HEK293 (cell line): ENCODE data around the gene NOVA2.
A peak's percentile ranks its signal among the peaks of the same experiment; 100 is the strongest.

Experiments used
- BCL11B ChIP-seq: fragments of 450-650 bp; formaldehyde crosslinking; IDR thresholded peaks from 2 replicates; pipeline ENCODE4 v1.5.1; 2016; ENCODE audit warnings: low read depth, missing biosample characterization, missing genetic modification characterization
- EGR2 ChIP-seq: fragments of 450-650 bp; formaldehyde crosslinking; IDR thresholded peaks from 2 replicates; pipeline ENCODE4 v1.5.1; 2016; ENCODE audit warnings: low read depth, missing biosample characterization, missing genetic modification characterization
- GLI2 ChIP-seq: fragments of 450-650 bp; formaldehyde crosslinking; IDR thresholded peaks from 2 replicates; pipeline ENCODE4; 2017; ENCODE audit warnings: missing biosample characterization, missing genetic modification characterization, low read depth, borderline replicate concordance
- GLIS1 ChIP-seq: fragments of 450-650 bp; formaldehyde crosslinking; IDR thresholded peaks from 2 replicates; pipeline ENCODE4 v1.5.1; 2016; ENCODE audit warnings: missing biosample characterization, missing genetic modification characterization
- HOXC10 ChIP-seq: sonication (generic); formaldehyde crosslinking; IDR thresholded peaks from 2 replicates; pipeline ENCODE4 v1.8.1; 2023; ENCODE audit warnings: mild to moderate bottlenecking, missing genetic modification reagents
- KLF7 ChIP-seq: fragments of 450-650 bp; formaldehyde crosslinking; IDR thresholded peaks from 2 replicates; pipeline ENCODE4 v1.5.1; 2016; ENCODE audit warnings: missing biosample characterization, missing genetic modification characterization, borderline replicate concordance
- PBX3 ChIP-seq: sonication (generic); formaldehyde crosslinking; IDR thresholded peaks from 2 replicates; pipeline ENCODE4 v1.8.1; 2022; ENCODE audit warnings: mild to moderate bottlenecking, moderate library complexity, missing genetic modification reagents
- SP7 ChIP-seq: fragments of 450-650 bp; formaldehyde crosslinking; IDR thresholded peaks from 2 replicates; pipeline ENCODE4 v1.5.1; 2016; ENCODE audit warnings: missing biosample characterization, missing genetic modification characterization
- YY1 ChIP-seq: fragments of 450-650 bp; formaldehyde crosslinking; IDR thresholded peaks from 2 replicates; pipeline ENCODE4 v1.5.1; 2018; ENCODE audit warnings: missing biosample characterization, missing genetic modification characterization
- ZNF121 ChIP-seq: fragments of 450-650 bp; formaldehyde crosslinking; IDR thresholded peaks from 2 replicates; pipeline ENCODE4 v1.5.1; 2016; ENCODE audit warnings: missing biosample characterization, missing genetic modification characterization
- ZNF138 ChIP-seq: fragments of 450-650 bp; formaldehyde crosslinking; IDR thresholded peaks from 2 replicates; pipeline ENCODE4 v1.5.1; 2016; ENCODE audit warnings: missing biosample characterization, missing genetic modification characterization, borderline replicate concordance
- ZNF146 ChIP-seq: fragments of 450-650 bp; formaldehyde crosslinking; IDR thresholded peaks from 2 replicates; pipeline ENCODE4 v1.5.1; 2016; ENCODE audit warnings: missing biosample characterization, missing genetic modification characterization
- ZNF155 ChIP-seq: fragments of 450-650 bp; formaldehyde crosslinking; IDR thresholded peaks from 2 replicates; pipeline ENCODE4 v1.5.1; 2016; ENCODE audit warnings: missing biosample characterization, missing genetic modification characterization
- ZNF16 ChIP-seq: fragments of 450-650 bp; formaldehyde crosslinking; IDR thresholded peaks from 2 replicates; pipeline ENCODE4 v1.5.1; 2016; ENCODE audit warnings: low read depth, missing biosample characterization, missing genetic modification characterization
- ZNF184 ChIP-seq: fragments of 450-650 bp; IDR thresholded peaks from 2 replicates; pipeline ENCODE4 v1.5.1; 2018; ENCODE audit warnings: missing biosample characterization, mild to moderate bottlenecking, missing genetic modification characterization
- ZNF19 ChIP-seq: fragments of 450-650 bp; formaldehyde crosslinking; IDR thresholded peaks from 2 replicates; pipeline ENCODE4; 2016; ENCODE audit warnings: missing biosample characterization, missing genetic modification characterization, low read depth
- ZNF214 ChIP-seq: fragments of 450-650 bp; formaldehyde crosslinking; IDR thresholded peaks from 2 replicates; pipeline ENCODE4 v1.5.1; 2017; ENCODE audit warnings: missing biosample characterization, mild to moderate bottlenecking, missing genetic modification characterization, borderline replicate concordance
- ZNF23 ChIP-seq: fragments of 450-650 bp; formaldehyde crosslinking; IDR thresholded peaks from 2 replicates; pipeline ENCODE4 v1.5.1; 2016; ENCODE audit warnings: missing biosample characterization, missing genetic modification characterization, borderline replicate concordance
- ZNF26 ChIP-seq: fragments of 450-650 bp; formaldehyde crosslinking; IDR thresholded peaks from 2 replicates; pipeline ENCODE4 v1.5.1; 2016; ENCODE audit warnings: missing biosample characterization, missing genetic modification characterization
- ZNF544 ChIP-seq: fragments of 450-650 bp; formaldehyde crosslinking; IDR thresholded peaks from 2 replicates; pipeline ENCODE4 v1.5.0; 2017; ENCODE audit warnings: missing biosample characterization, missing genetic modification characterization
- ZNF610 ChIP-seq: fragments of 450-650 bp; formaldehyde crosslinking; IDR thresholded peaks from 2 replicates; pipeline ENCODE4 v1.5.1; 2016; ENCODE audit warnings: missing biosample characterization, missing genetic modification characterization, borderline replicate concordance
- ZNF629 ChIP-seq: fragments of 450-650 bp; formaldehyde crosslinking; IDR thresholded peaks from 2 replicates; pipeline ENCODE4 v1.5.1; 2017; ENCODE audit warnings: missing biosample characterization, missing genetic modification characterization
- ZNF747 ChIP-seq: fragments of 450-650 bp; formaldehyde crosslinking; IDR thresholded peaks from 2 replicates; pipeline ENCODE4 v1.5.1; 2016; ENCODE audit warnings: missing biosample characterization, missing genetic modification characterization
- ZNF76 ChIP-seq: fragments of 450-650 bp; formaldehyde crosslinking; IDR thresholded peaks from 2 replicates; pipeline ENCODE4; 2016; ENCODE audit warnings: low read depth, missing biosample characterization, missing genetic modification characterization, borderline replicate concordance
- ZNF777 ChIP-seq: fragments of 450-650 bp; formaldehyde crosslinking; IDR thresholded peaks from 2 replicates; pipeline ENCODE4 v1.5.1; 2017; ENCODE audit warnings: missing biosample characterization, missing genetic modification characterization, borderline replicate concordance
- ZNF830 ChIP-seq: fragments of 450-650 bp; IDR thresholded peaks from 2 replicates; pipeline ENCODE4 v1.5.0; 2018; ENCODE audit warnings: missing biosample characterization, missing genetic modification characterization, low read depth, mild to moderate bottlenecking, moderate library complexity
- TF ChIP-seq, protein P1 (sequence below): fragments of 450-650 bp; formaldehyde crosslinking; IDR thresholded peaks from 2 replicates; pipeline ENCODE4 v1.5.1; 2016; ENCODE audit warnings: missing biosample characterization, missing genetic modification characterization
- TF ChIP-seq, protein P2 (sequence below): fragments of 450-650 bp; formaldehyde crosslinking; IDR thresholded peaks from 2 replicates; pipeline ENCODE4 v1.5.1; 2016; ENCODE audit warnings: missing biosample characterization, missing genetic modification characterization
- TF ChIP-seq, protein P3 (sequence below): fragments of 450-650 bp; formaldehyde crosslinking; IDR thresholded peaks from 2 replicates; pipeline ENCODE4 v1.5.1; 2016; ENCODE audit warnings: missing biosample characterization, missing genetic modification characterization
- TF ChIP-seq, protein P4 (sequence below): fragments of 450-650 bp; formaldehyde crosslinking; IDR thresholded peaks from 2 replicates; pipeline ENCODE4 v1.5.1; 2016; ENCODE audit warnings: missing biosample characterization, missing genetic modification characterization

The NOVA2 gene

GRCh38 chr19:46009530-46010510 is 36.2 kb upstream of the NOVA2 start (continued):
- TF ChIP-seq ZNF76 (tag by site-specific recombination) (no peak), PBX3 (no peak), ZNF610 (no peak), ZNF777 (tag by site-specific recombination) (no peak), KLF7 (tag by site-specific recombination) (no peak), ZNF23 (tag by site-specific recombination) (no peak), ZNF121 (tag by site-specific recombination) (no peak), ZNF16 (tag by site-specific recombination) (no peak), ZNF19 (tag by site-specific recombination) (no peak), ZNF155 (tag by site-specific recombination) (no peak), ZNF138 (tag by site-specific recombination) (no peak), ZNF26 (tag by site-specific recombination) (no peak), ZNF544 (no peak), EGR2 (tag by site-specific recombination) (no peak), ZNF184 (tag by site-specific recombination) (no peak), ZNF747 (no peak), ZNF146 (tag by site-specific recombination) (no peak), SP7 (tag by site-specific recombination) (peak; percentile 73; the same call in 1 of the 2 replicates), BCL11B (tag by site-specific recombination) (no peak; the same call in 1 of the 2 replicates), ZNF629 (tag by site-specific recombination) (0 out of 2 replicates have a peak, but pooled peaks have one; percentile 30), GLI2 (tag by site-specific recombination) (no peak), YY1 (tag by site-specific recombination) (no peak), HOXC10 (no peak), GLIS1 (tag by site-specific recombination) (peak; percentile 45), ZNF830 (tag by site-specific recombination) (no peak), ZNF214 (tag by site-specific recombination) (no peak)
- TF ChIP-seq, protein P1, sequence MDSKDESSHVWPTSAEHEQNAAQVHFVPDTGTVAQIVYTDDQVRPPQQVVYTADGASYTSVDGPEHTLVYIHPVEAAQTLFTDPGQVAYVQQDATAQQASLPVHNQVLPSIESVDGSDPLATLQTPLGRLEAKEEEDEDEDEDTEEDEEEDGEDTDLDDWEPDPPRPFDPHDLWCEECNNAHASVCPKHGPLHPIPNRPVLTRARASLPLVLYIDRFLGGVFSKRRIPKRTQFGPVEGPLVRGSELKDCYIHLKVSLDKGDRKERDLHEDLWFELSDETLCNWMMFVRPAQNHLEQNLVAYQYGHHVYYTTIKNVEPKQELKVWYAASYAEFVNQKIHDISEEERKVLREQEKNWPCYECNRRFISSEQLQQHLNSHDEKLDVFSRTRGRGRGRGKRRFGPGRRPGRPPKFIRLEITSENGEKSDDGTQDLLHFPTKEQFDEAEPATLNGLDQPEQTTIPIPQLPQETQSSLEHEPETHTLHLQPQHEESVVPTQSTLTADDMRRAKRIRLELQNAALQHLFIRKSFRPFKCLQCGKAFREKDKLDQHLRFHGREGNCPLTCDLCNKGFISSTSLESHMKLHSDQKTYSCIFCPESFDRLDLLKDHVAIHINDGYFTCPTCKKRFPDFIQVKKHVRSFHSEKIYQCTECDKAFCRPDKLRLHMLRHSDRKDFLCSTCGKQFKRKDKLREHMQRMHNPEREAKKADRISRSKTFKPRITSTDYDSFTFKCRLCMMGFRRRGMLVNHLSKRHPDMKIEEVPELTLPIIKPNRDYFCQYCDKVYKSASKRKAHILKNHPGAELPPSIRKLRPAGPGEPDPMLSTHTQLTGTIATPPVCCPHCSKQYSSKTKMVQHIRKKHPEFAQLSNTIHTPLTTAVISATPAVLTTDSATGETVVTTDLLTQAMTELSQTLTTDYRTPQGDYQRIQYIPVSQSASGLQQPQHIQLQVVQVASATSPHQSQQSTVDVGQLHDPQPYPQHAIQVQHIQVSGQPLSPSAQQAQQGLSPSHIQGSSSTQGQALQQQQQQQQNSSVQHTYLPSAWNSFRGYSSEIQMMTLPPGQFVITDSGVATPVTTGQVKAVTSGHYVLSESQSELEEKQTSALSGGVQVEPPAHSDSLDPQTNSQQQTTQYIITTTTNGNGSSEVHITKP = 0 out of 2 replicates have a peak, but pooled peaks have one; percentile 36
- TF ChIP-seq, protein P2, sequence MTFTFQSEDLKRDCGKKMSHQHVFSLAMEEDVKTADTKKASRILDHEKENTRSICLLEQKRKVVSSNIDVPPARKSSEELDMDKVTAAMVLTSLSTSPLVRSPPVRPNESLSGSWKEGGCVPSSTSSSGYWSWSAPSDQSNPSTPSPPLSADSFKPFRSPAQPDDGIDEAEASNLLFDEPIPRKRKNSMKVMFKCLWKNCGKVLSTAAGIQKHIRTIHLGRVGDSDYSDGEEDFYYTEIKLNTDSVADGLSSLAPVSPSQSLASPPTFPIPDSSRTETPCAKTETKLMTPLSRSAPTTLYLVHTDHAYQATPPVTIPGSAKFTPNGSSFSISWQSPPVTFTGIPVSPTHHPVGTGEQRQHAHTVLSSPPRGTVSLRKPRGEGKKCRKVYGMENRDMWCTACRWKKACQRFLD (tag by site-specific recombination) = no peak
- TF ChIP-seq, protein P3, sequence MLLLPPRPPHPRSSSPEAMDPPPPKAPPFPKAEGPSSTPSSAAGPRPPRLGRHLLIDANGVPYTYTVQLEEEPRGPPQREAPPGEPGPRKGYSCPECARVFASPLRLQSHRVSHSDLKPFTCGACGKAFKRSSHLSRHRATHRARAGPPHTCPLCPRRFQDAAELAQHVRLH = peak; percentile 65; the same call in 1 of the 2 replicates
- TF ChIP-seq, protein P4, sequence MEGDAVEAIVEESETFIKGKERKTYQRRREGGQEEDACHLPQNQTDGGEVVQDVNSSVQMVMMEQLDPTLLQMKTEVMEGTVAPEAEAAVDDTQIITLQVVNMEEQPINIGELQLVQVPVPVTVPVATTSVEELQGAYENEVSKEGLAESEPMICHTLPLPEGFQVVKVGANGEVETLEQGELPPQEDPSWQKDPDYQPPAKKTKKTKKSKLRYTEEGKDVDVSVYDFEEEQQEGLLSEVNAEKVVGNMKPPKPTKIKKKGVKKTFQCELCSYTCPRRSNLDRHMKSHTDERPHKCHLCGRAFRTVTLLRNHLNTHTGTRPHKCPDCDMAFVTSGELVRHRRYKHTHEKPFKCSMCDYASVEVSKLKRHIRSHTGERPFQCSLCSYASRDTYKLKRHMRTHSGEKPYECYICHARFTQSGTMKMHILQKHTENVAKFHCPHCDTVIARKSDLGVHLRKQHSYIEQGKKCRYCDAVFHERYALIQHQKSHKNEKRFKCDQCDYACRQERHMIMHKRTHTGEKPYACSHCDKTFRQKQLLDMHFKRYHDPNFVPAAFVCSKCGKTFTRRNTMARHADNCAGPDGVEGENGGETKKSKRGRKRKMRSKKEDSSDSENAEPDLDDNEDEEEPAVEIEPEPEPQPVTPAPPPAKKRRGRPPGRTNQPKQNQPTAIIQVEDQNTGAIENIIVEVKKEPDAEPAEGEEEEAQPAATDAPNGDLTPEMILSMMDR (tag by site-specific recombination) = peak; percentile 87
